NCI-H446 treated with DMSO at 0.1 percent for 48 hours (cell line): ENCODE measurements around the gene AK2.

ENCODE experiments used
- DNase-seq: peaks from one replicate; lab custom pipeline; 2025; lab: John Stamatoyannopoulos, UW

Gene AK2

GRCh38 chr1:32972814-32973428 is 63.8 kb downstream of the AK2 start:
- peak; percentile 31 for DNase-seq

- no peak for DNase-seq
Measured at GRCh38 chr1:32971576-32971975, 65.1 kb downstream of the AK2 start.

GRCh38 chr1:32971156-32971555 is 65.5 kb downstream of the AK2 start:
- no peak for DNase-seq

GRCh38 chr1:32969566-32969965 is 67.1 kb downstream of the AK2 start:
- DNase-seq, result no peak

GRCh38 chr1:32967888-32968568 is 68.7 kb downstream of the AK2 start:
- no peak for DNase-seq

- no peak for DNase-seq
Measured at GRCh38 chr1:32966900-32967299, 69.8 kb downstream of the AK2 start.

- DNase-seq, result no peak
Measured at GRCh38 chr1:32965251-32965747, 71.4 kb downstream of the AK2 start.

GRCh38 chr1:32964461-32965250 is 72.0 kb downstream of the AK2 start, which contains the start of gene RNF19B:
TSS of gene RNF19B (minus strand) at chr1:32964809. CDS start at chr1:32964685, 124 bp downstream.
- DNase-seq, result peak; percentile 89

- DNase-seq, result no peak
Measured at GRCh38 chr1:32963746-32964460, 72.8 kb downstream of the AK2 start.

- no peak for DNase-seq
Measured at GRCh38 chr1:32962248-32962896, 74.3 kb downstream of the AK2 start.

GRCh38 chr1:32960819-32961355 is 75.8 kb downstream of the AK2 start:
- DNase-seq, result no peak

- DNase-seq, result no peak
Measured at GRCh38 chr1:32960342-32960741, 76.3 kb downstream of the AK2 start.

- no peak for DNase-seq
Measured at GRCh38 chr1:32958827-32959226, 77.9 kb downstream of the AK2 start.
